Measurements from ENCODE around the gene PLA2G4D. TPM values are rescaled to one million over a fixed set of nuclear protein-coding genes. Genes with fewer than 3 reads are reported as not detected.

The PLA2G4D gene
- total RNA-seq, 3 donors from 2014 or later, result not detected

- Mint-ChIP-seq H3K36me3 (ENCODE audit: insufficient read depth) (no peaks in the 10 kb centered on the region), H3K4me1 (ENCODE audit: low read depth) (no peaks in the 10 kb centered on the region), H3K4me3 (no peak overlapping the region), H3K9me3 (peaks cover 5% of the 10 kb centered on the region), H3K27me3 (ENCODE audit: low read depth) (peaks cover 14% of the 10 kb centered on the region)
- DNase-seq (no peak), ATAC-seq (no peak)
These were observed 27.5 kb downstream of the PLA2G4D start for GRCh38 chr15:42066764-42067415.

- ATAC-seq (no peak), DNase-seq (no peak)
- peaks cover 5% of the 10 kb centered on the region for H3K9me3 Mint-ChIP-seq
- no peak overlapping the region for H3K4me3 Mint-ChIP-seq
- H3K27me3 Mint-ChIP-seq (ENCODE audit: low read depth), result peaks cover 14% of the 10 kb centered on the region
- no peaks in the 10 kb centered on the region for H3K36me3 Mint-ChIP-seq (ENCODE audit: insufficient read depth)
- H3K4me1 Mint-ChIP-seq (ENCODE audit: low read depth), result no peaks in the 10 kb centered on the region
These were observed 28.9 kb downstream of the PLA2G4D start for GRCh38 chr15:42065468-42065867.

- H3K36me3 Mint-ChIP-seq (ENCODE audit: insufficient read depth), result no peaks in the 10 kb centered on the region
- H3K9me3 Mint-ChIP-seq, result peaks cover 5% of the 10 kb centered on the region
- no peaks in the 10 kb centered on the region for H3K4me1 Mint-ChIP-seq (ENCODE audit: low read depth)
- no peak overlapping the region for H3K4me3 Mint-ChIP-seq
- no peak for DNase-seq
- H3K27me3 Mint-ChIP-seq (ENCODE audit: low read depth), result peaks cover 14% of the 10 kb centered on the region
- no peak for ATAC-seq
These were observed 29.3 kb downstream of the PLA2G4D start for GRCh38 chr15:42065033-42065432.

- DNase-seq (no peak), ATAC-seq (no peak)
- H3K4me1 Mint-ChIP-seq (ENCODE audit: low read depth), result no peaks in the 10 kb centered on the region
- no peak overlapping the region for H3K4me3 Mint-ChIP-seq
- H3K27me3 Mint-ChIP-seq (ENCODE audit: low read depth), result peaks cover 14% of the 10 kb centered on the region
- peaks cover 5% of the 10 kb centered on the region for H3K9me3 Mint-ChIP-seq
- no peaks in the 10 kb centered on the region for H3K36me3 Mint-ChIP-seq (ENCODE audit: insufficient read depth)
These were observed 30.1 kb downstream of the PLA2G4D start for GRCh38 chr15:42064271-42064670.

- no peaks in the 10 kb centered on the region for H3K36me3 Mint-ChIP-seq (ENCODE audit: insufficient read depth)
- H3K4me3 Mint-ChIP-seq, result no peak overlapping the region
- no peaks in the 10 kb centered on the region for H3K4me1 Mint-ChIP-seq (ENCODE audit: low read depth)
- peaks cover 14% of the 10 kb centered on the region for H3K27me3 Mint-ChIP-seq (ENCODE audit: low read depth)
- H3K9me3 Mint-ChIP-seq, result peaks cover 5% of the 10 kb centered on the region
- DNase-seq (no peak), ATAC-seq (no peak)
These were observed 31.1 kb downstream of the PLA2G4D start for GRCh38 chr15:42063122-42063848.

- H3K4me1 Mint-ChIP-seq (ENCODE audit: low read depth), result peaks cover 2% of the 10 kb centered on the region
- H3K9me3 Mint-ChIP-seq, result peaks cover under 1% of the 10 kb centered on the region
- peaks cover 17% of the 10 kb centered on the region for H3K27me3 Mint-ChIP-seq (ENCODE audit: low read depth)
- H3K36me3 Mint-ChIP-seq (ENCODE audit: insufficient read depth), result no peaks in the 10 kb centered on the region
- DNase-seq, result no peak
- no peak overlapping the region for H3K4me3 Mint-ChIP-seq
- ATAC-seq, result no peak
These were observed 32.0 kb downstream of the PLA2G4D start for GRCh38 chr15:42062284-42062806.

GRCh38 chr15:42060797-42061196, 33.6 kb downstream of the PLA2G4D start:
- DNase-seq (no peak), ATAC-seq (no peak)
- H3K9me3 Mint-ChIP-seq, result no peaks in the 10 kb centered on the region
- no peak overlapping the region for H3K4me3 Mint-ChIP-seq
- no peaks in the 10 kb centered on the region for H3K36me3 Mint-ChIP-seq (ENCODE audit: insufficient read depth)
- H3K4me1 Mint-ChIP-seq (ENCODE audit: low read depth), result peaks cover 7% of the 10 kb centered on the region
- H3K27me3 Mint-ChIP-seq (ENCODE audit: low read depth), result peaks cover 24% of the 10 kb centered on the region

- peaks cover 21% of the 10 kb centered on the region for H3K27me3 Mint-ChIP-seq (ENCODE audit: low read depth)
- no peaks in the 10 kb centered on the region for H3K9me3 Mint-ChIP-seq
- H3K36me3 Mint-ChIP-seq (ENCODE audit: insufficient read depth), result no peaks in the 10 kb centered on the region
These were observed 33.9 kb downstream of the PLA2G4D start for GRCh38 chr15:42060477-42060763.

GRCh38 chr15:42059661-42060476, 34.5 kb downstream of the PLA2G4D start:
- Mint-ChIP-seq H3K4me1 (ENCODE audit: low read depth) (peaks cover 7% of the 10 kb centered on the region), H3K27me3 (ENCODE audit: low read depth) (peaks cover 20% of the 10 kb centered on the region), H3K9me3 (no peaks in the 10 kb centered on the region), H3K36me3 (ENCODE audit: insufficient read depth) (no peaks in the 10 kb centered on the region), H3K4me3 (no peak overlapping the region)
- peak; percentile 72 for DNase-seq
- no peak for ATAC-seq

More at GRCh38 chr15:42060477-42060763, 33.9 kb downstream of the PLA2G4D start:
- peaks cover 7% of the 10 kb centered on the region for H3K4me1 Mint-ChIP-seq (ENCODE audit: low read depth)
- no peak for ATAC-seq
- no peak for DNase-seq
- H3K4me3 Mint-ChIP-seq, result no peak overlapping the region

GRCh38 chr15:42058791-42059190, 35.6 kb downstream of the PLA2G4D start:
- Mint-ChIP-seq H3K36me3 (ENCODE audit: insufficient read depth) (no peaks in the 10 kb centered on the region), H3K4me1 (ENCODE audit: low read depth) (peaks cover 7% of the 10 kb centered on the region), H3K4me3 (no peak overlapping the region), H3K27me3 (ENCODE audit: low read depth) (peaks cover 23% of the 10 kb centered on the region), H3K9me3 (no peaks in the 10 kb centered on the region)
- ATAC-seq, result no peak
- no peak for DNase-seq

- no peaks in the 10 kb centered on the region for H3K9me3 Mint-ChIP-seq
- H3K27me3 Mint-ChIP-seq (ENCODE audit: low read depth), result peaks cover 20% of the 10 kb centered on the region
- DNase-seq (no peak), ATAC-seq (no peak)
- H3K4me3 Mint-ChIP-seq, result no peak overlapping the region
- no peaks in the 10 kb centered on the region for H3K36me3 Mint-ChIP-seq (ENCODE audit: insufficient read depth)
- peaks cover 7% of the 10 kb centered on the region for H3K4me1 Mint-ChIP-seq (ENCODE audit: low read depth)
These were observed 36.3 kb downstream of the PLA2G4D start for GRCh38 chr15:42057799-42058646.

GRCh38 chr15:42056934-42057798, 37.2 kb downstream of the PLA2G4D start:
- peak; percentile 79 to 84 for ATAC-seq
- peak; percentile 46 for DNase-seq
- Mint-ChIP-seq H3K27me3 (ENCODE audit: low read depth) (peaks cover 20% of the 10 kb centered on the region), H3K4me3 (peak overlapping the region; percentile 49), H3K4me1 (ENCODE audit: low read depth) (peaks cover 7% of the 10 kb centered on the region), H3K9me3 (no peaks in the 10 kb centered on the region), H3K36me3 (ENCODE audit: insufficient read depth) (no peaks in the 10 kb centered on the region)

- Mint-ChIP-seq H3K36me3 (ENCODE audit: insufficient read depth) (no peaks in the 10 kb centered on the region), H3K4me1 (ENCODE audit: low read depth) (peaks cover 7% of the 10 kb centered on the region), H3K27me3 (ENCODE audit: low read depth) (peaks cover 22% of the 10 kb centered on the region), H3K4me3 (no peak overlapping the region), H3K9me3 (no peaks in the 10 kb centered on the region)
- DNase-seq, result no peak
- ATAC-seq, result no peak
These were observed 40.4 kb downstream of the PLA2G4D start for GRCh38 chr15:42053914-42054313.

All from activated T-cell treated with anti-CD3 and anti-CD28 coated beads, Interleukin-2, amount 50 U/mL, for 4 hours (primary cell).